ENCODE results near the gene PIH1D2. TPM values are rescaled to one million over a fixed set of nuclear protein-coding genes. Genes with fewer than 3 reads are reported as not detected.

The PIH1D2 gene, protein sequence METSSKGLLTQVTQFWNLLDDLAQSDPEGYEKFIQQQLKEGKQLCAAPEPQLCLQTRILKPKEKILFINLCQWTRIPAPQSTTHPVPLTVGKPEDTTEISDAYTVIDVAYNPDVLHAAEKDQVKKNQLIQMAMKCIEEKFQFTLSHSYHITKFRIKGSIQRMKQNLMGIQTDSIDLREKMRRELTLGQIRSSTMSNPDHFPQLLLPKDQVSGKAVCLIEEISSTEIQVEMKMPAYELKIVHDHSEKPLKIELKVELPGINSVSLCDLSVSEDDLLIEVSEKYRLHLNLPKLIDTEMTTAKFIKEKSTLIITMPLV
- 0.87 and 2.2 TPM in 2 replicates for total RNA-seq

DNA sequence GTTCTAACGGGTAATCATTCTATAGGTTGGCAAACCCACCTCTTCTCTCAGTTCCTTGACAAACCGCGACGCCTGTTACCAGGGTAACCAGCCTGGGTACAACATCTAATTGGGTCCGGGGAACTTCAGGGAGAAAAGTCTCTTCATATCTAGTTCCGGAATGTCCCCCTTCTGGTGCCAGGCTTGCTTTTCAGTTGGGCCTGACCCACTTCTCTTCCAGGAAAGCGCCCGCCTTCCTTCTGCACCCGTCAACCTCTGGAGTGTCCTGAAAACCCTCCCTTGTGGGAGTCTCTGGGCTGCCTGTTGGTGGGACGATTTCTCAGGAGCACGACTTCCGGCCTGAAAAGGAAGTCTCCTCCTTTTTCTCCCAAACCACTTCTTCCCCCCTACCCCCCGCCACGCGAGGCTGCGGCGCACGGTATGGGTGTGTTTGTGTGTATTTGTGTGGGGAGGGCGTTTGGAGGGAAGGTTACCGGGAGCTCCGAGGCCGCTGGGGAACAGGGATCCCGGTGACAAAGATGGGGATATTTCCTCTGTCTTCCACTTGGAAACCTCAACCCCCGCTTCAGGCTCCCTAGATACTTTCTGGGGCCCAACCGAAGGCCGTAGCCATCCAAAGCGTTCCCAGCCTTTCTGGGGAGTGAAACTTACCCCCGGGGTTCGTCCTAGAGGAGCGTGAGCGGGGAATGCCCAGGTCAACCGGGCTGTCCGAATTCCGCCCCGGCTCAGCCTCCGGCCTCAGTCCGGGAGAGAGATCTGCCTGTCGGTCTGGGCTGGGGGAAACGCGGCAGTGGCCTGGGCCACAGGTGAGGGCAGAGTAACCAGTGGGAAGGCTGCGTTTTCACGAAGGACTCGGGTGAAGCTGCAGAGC is at the start of gene PIH1D2, which contains the start of gene NKAPD1:
Gene PIH1D2, minus strand, starts transcription at position 77 of the 871 bp plus-strand sequence. CDS start 843 bp downstream, outside the sequence.
Gene NKAPD1, plus strand, starts transcription at position 359 of the 871 bp plus-strand sequence. CDS start 1,276 bp downstream, outside the sequence.

DNA sequence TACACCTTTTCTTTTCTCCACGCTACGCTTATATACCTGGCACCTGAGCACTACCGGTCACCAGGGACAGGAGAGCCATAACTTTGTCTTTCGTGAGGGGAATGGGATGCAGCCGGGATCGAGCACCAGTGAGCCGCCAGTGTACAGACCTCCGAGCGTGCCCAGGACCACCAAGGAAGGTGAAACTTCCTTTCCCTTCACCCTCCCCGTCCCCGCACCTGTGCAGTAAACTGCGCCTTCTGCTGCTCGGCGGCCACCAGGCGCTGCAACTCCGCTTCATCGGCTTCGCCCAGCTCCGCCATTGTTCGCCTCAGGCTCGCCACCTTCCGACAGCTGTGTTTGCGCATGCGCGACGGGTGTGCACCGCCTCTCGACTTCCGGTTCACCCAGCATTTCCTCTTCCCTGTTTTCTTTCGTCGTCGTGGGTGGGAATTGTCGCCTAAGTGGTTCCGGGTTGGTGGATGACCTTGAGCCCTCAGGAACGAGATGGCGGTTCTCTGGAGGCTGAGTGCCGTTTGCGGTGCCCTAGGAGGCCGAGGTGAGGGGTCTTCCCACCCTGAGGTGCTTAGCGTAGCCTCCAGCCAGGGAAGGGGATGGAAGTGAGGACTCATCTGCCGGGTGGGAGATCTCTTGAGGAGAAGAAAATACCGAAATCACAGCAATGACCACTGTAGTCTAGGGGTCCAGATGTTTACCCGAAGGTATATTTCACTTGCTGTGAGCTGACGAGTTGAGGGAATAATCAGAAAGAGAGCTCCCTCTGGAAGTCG is 12.8 kb upstream of the PIH1D2 start, which contains the start of the genes SDHD and TIMM8B:
Gene SDHD, plus strand, starts transcription at position 452 of the 770 bp plus-strand sequence. Its CDS starts 35 bp downstream, at position 487.
Gene TIMM8B, minus strand, starts transcription at position 335 of the 770 bp plus-strand sequence. Its CDS starts 33 bp downstream, at position 302.

GRCh38 chr11:112024773-112025678 is 48.8 kb downstream of the PIH1D2 start, which contains the start of gene DLAT:
Gene DLAT (plus strand): TSS chr11:112025408. CDS start chr11:112025473, 65 bp downstream.

Other genes starting within 250 kb of the PIH1D2 start
- 39.1 and 39.3 TPM in 2 replicates for gene ALG9, start 202.4 kb downstream of the PIH1D2 start, total RNA-seq
- gene FDXACB1, start 194.9 kb downstream of the PIH1D2 start, total RNA-seq = 2.7 and 4.2 TPM in 2 replicates
- gene CFAP68, start 194.5 kb downstream of the PIH1D2 start, total RNA-seq = 7.0 and 9.0 TPM in 2 replicates
- gene CRYAB, start 162.2 kb downstream of the PIH1D2 start, total RNA-seq = 2.5 and 6.0 TPM in 2 replicates
- 0.25 TPM in 1 of 2 replicates, not detected in the other for gene HSPB2, start 161.3 kb downstream of the PIH1D2 start, total RNA-seq
- 0.11 and 0.25 TPM in 2 replicates for gene C11orf52, start 155.1 kb downstream of the PIH1D2 start, total RNA-seq
- 9.3 and 16.0 TPM in 2 replicates for gene DIXDC1, start 136.7 kb downstream of the PIH1D2 start, total RNA-seq
- 29.6 and 46.5 TPM in 2 replicates for gene DLAT, start 48.6 kb downstream of the PIH1D2 start, total RNA-seq
- gene NKAPD1, start 282 bp upstream of the PIH1D2 start, total RNA-seq = 25.7 and 25.9 TPM in 2 replicates
- 34.0 and 38.1 TPM in 2 replicates for gene TIMM8B, start 12.7 kb upstream of the PIH1D2 start, total RNA-seq
- gene SDHD, start 12.9 kb upstream of the PIH1D2 start, total RNA-seq = 127 and 142 TPM in 2 replicates
- gene IL18, start 90.1 kb upstream of the PIH1D2 start, total RNA-seq = 2.0 and 2.3 TPM in 2 replicates
- 0.11 and 0.25 TPM in 2 replicates for gene TEX12, start 93.4 kb upstream of the PIH1D2 start, total RNA-seq
- 6.1 and 15.3 TPM in 2 replicates for gene BCO2, start 101.5 kb upstream of the PIH1D2 start, total RNA-seq
- gene PTS, start 152.4 kb upstream of the PIH1D2 start, total RNA-seq = 58.4 and 86.8 TPM in 2 replicates
- gene PLET1, start 186.8 kb upstream of the PIH1D2 start, total RNA-seq = not detected in 2 replicates

All from uterine smooth muscle cell (primary cell).